Hepatocyte (in vitro differentiated cells): ENCODE data around the gene IKZF4. TPM values are rescaled to one million over a fixed set of nuclear protein-coding genes. Genes with fewer than 3 reads are reported as not detected.
A peak's percentile ranks its signal among the peaks of the same experiment; 100 is the strongest.

Experiments
- DNase-seq: peaks from one replicate; pipeline ENCODE4 v3.0.0-alpha.2; 2016; ENCODE audit warnings: low spot score
- H2AFZ ChIP-seq: fragments of 200-600 bp; sonication (generic); 2 replicates; pipeline ENCODE4 v1.6.0; 2016; ENCODE audit warnings: antibody characterized with exemption, mild to moderate bottlenecking
- H3K27ac ChIP-seq: fragments of 200-600 bp; sonication (generic); 2 replicates; pipeline ENCODE4 v1.5.1; 2016; ENCODE audit warnings: mild to moderate bottlenecking
- H3K27me3 ChIP-seq: fragments of 200-600 bp; sonication (generic); 2 replicates; pipeline ENCODE4 v1.6.1; 2016
- H3K36me3 ChIP-seq: fragments of 200-600 bp; sonication (generic); replicated peaks from 2 replicates; pipeline ENCODE4 v1.5.1; 2016; ENCODE audit warnings: low read depth; ENCODE audit not compliant: insufficient read depth
- H3K4me1 ChIP-seq: fragments of 200-600 bp; sonication (generic); 2 replicates; pipeline ENCODE4 v1.5.1; 2016; ENCODE audit warnings: mild to moderate bottlenecking, moderate library complexity; ENCODE audit not compliant: insufficient read depth
- H3K4me2 ChIP-seq: fragments of 200-600 bp; sonication (generic); 2 replicates; pipeline ENCODE4 v1.6.0; 2016
- H3K4me3 ChIP-seq: fragments of 200-600 bp; sonication (generic); 2 replicates; pipeline ENCODE4 v1.5.1; 2016; ENCODE audit warnings: mild to moderate bottlenecking
- H3K79me2 ChIP-seq: fragments of 200-600 bp; sonication (generic); 2 replicates; pipeline ENCODE4 v1.6.0; 2017; ENCODE audit warnings: mild to moderate bottlenecking
- H3K9me2 ChIP-seq: fragments of 200-600 bp; sonication (generic); replicated peaks from 2 replicates; pipeline ENCODE4 v1.6.0; 2017; ENCODE audit warnings: mild to moderate bottlenecking; ENCODE audit not compliant: insufficient read depth
- H3K9me3 ChIP-seq: fragments of 200-600 bp; sonication (generic); 2 replicates; pipeline ENCODE4 v1.5.1; 2016; ENCODE audit warnings: low read depth, mild to moderate bottlenecking
- H4K20me1 ChIP-seq: fragments of 200-600 bp; sonication (generic); 2 replicates; pipeline ENCODE4 v1.6.0; 2016; ENCODE audit warnings: mild to moderate bottlenecking; ENCODE audit not compliant: insufficient read depth, poor library complexity, severe bottlenecking
- CTCF ChIP-seq: fragments of 200-600 bp; sonication (generic); IDR thresholded peaks from 2 replicates; pipeline ENCODE4 v1.5.1; 2016; ENCODE audit warnings: antibody characterized with exemption, mild to moderate bottlenecking; ENCODE audit not compliant: poor library complexity
- EZH2 ChIP-seq: fragments of 200-600 bp; sonication (generic); IDR thresholded peaks from 2 replicates; pipeline ENCODE4 v1.6.1; 2016; ENCODE audit warnings: antibody characterized with exemption, mild to moderate bottlenecking, borderline replicate concordance
- EZH2phosphoT487 ChIP-seq: fragments of 200-600 bp; sonication (generic); IDR thresholded peaks from one replicate; pipeline ENCODE4 v1.6.1; 2018; ENCODE audit warnings: antibody characterized with exemption, mild to moderate bottlenecking, low read depth, moderate library complexity; ENCODE audit not compliant: unreplicated experiment, severe bottlenecking
- WGBS: methylation state at CpG from one replicate; pipeline ENCODE4 v1.1.6; 2016; ENCODE audit warnings: low lambda C conversion rate; ENCODE audit errors: missing lambda C conversion rate; 5-methylcytosine and 5-hydroxymethylcytosine counted together
- polyA plus RNA-seq: library from polyadenylated mRNA; unstranded; fragments of >200 nt; fragmentation: Nextera tagmentation; extraction: Ambion mirVana; gene quantifications from 2 replicates; pipeline ENCODE4 v1.2.1, GENCODE V29; 2016
- total RNA-seq: library from RNA; depleted of rRNA; stranded (reverse); fragments of >200 nt; gene quantifications from 2 replicates; pipeline ENCODE4 v1.2.3, GENCODE V29; 2014

IKZF4 gene
- total and polyA plus RNA-seq, 2 experiments from 2014 or later, result 1.6 to 5.3 TPM

GRCh38 chr12:56010111-56010570 is 10.7 kb upstream of the IKZF4 start:
- WGBS, result 7% methylated on average over 2 of the region's 2 CpGs
- H3K79me2 ChIP-seq, result no peaks in the 10 kb centered on the region
- peaks cover 39% of the 10 kb centered on the region for H3K4me1 ChIP-seq
- H3K9me3 ChIP-seq, result no peaks in the 10 kb centered on the region
- no peaks in the 10 kb centered on the region for H3K27me3 ChIP-seq
- no peak overlapping the region for H2AFZ ChIP-seq
- TF ChIP-seq EZH2phosphoT487 (no peak), EZH2 (no peak), CTCF (no peak)
- no peaks in the 10 kb centered on the region for H3K9me2 ChIP-seq
- H3K27ac ChIP-seq, result peak overlapping the region; percentile 3
- no peaks in the 10 kb centered on the region for H3K36me3 ChIP-seq
- no peak for DNase-seq
- peak overlapping the region; percentile 38 for H3K4me2 ChIP-seq
- H3K4me3 ChIP-seq, result no peak overlapping the region
- H4K20me1 ChIP-seq, result no peaks in the 10 kb centered on the region

- no peaks in the 10 kb centered on the region for H4K20me1 ChIP-seq
- H3K4me1 ChIP-seq, result peaks cover 39% of the 10 kb centered on the region
- no peaks in the 10 kb centered on the region for H3K9me2 ChIP-seq
- H3K36me3 ChIP-seq, result no peaks in the 10 kb centered on the region
- H3K9me3 ChIP-seq, result no peaks in the 10 kb centered on the region
- TF ChIP-seq CTCF, result no peak
- TF ChIP-seq EZH2, result no peak
- no peak for TF ChIP-seq EZH2phosphoT487
- no peak overlapping the region for H3K4me3 ChIP-seq
- WGBS, result 74% methylated on average over 2 of the region's 2 CpGs
- no peaks in the 10 kb centered on the region for H3K79me2 ChIP-seq
- peak; percentile 33 for DNase-seq
- H3K4me2 ChIP-seq, result no peak overlapping the region
- no peaks in the 10 kb centered on the region for H3K27me3 ChIP-seq
- H3K27ac ChIP-seq, result peak overlapping the region; percentile 3
- no peak overlapping the region for H2AFZ ChIP-seq
Observed at GRCh38 chr12:56011509-56012090, 9.2 kb upstream of the IKZF4 start.

- no peaks in the 10 kb centered on the region for H3K9me2 ChIP-seq
- H3K79me2 ChIP-seq, result no peaks in the 10 kb centered on the region
- H2AFZ ChIP-seq, result no peak overlapping the region
- no peak overlapping the region for H3K4me3 ChIP-seq
- H3K36me3 ChIP-seq, result no peaks in the 10 kb centered on the region
- no peaks in the 10 kb centered on the region for H3K9me3 ChIP-seq
- H4K20me1 ChIP-seq, result no peaks in the 10 kb centered on the region
- 60% methylated on average over 5 of the region's 5 CpGs for WGBS
- H3K27me3 ChIP-seq, result no peaks in the 10 kb centered on the region
- peak overlapping the region; percentile 57 for H3K4me2 ChIP-seq
- TF ChIP-seq EZH2, result no peak
- TF ChIP-seq CTCF, result no peak
- no peak for TF ChIP-seq EZH2phosphoT487
- peak overlapping the region; percentile 84 for H3K27ac ChIP-seq
- DNase-seq, result peak; percentile 29
- peaks cover 39% of the 10 kb centered on the region for H3K4me1 ChIP-seq
Observed at GRCh38 chr12:56013482-56013881, 7.4 kb upstream of the IKZF4 start.
